ENCODE measurements around the gene HSD17B4. TPM values are rescaled to one million over a fixed set of nuclear protein-coding genes. Genes with fewer than 3 reads are reported as not detected.

The HSD17B4 gene
- total and polyA plus RNA-seq, 2 of the 13 experiments (the other 11 are each of a cell fraction or from before 2014, with no cell fraction given): 178 to 399 TPM

DNA sequence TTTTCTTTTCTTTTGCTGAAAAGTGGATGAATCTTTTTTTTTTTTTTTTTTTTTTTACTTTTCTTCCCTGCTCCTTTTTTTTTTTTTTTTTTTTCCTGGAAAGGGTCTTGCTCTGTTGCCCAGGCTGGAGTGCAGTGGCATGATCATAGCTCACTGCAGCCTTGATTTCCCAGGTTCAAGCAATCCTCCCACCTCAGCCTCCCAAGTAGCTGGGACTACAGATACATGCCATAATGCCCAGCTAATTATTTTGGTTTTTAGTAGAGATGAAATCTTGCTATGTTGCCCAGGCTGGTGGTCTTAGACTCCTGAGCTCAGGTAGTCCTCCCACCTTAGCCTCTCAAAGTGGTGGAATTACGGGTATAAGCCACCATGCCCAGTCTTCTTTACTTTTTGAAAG, 20.9 kb downstream of the HSD17B4 start:
- DNase-seq (ENCODE audit: low spot score) (no peak), ATAC-seq (no peak), FAIRE-seq (no peak)
- Histone ChIP-seq H3K79me2 (ENCODE audit: insufficient read depth, low read length) (peaks cover 37% of the 10 kb centered on the region), H3K27ac (ENCODE audit: extremely low read length, insufficient read depth, low read length) (no peak overlapping the region), H3K4me2 (ENCODE audit: low read depth, low read length) (no peak overlapping the region), H2AFZ (ENCODE audit: low read length) (no peak overlapping the region), H3K9me3 (ENCODE audit: low read length) (peaks cover 5% of the 10 kb centered on the region), H3K36me3 (replicated peaks in 1 of 2; ENCODE audit: control insufficient read depth in 1 of 2, insufficient read depth in 2 of 2, low read length in 2 of 2) (peaks cover 9 to 25% of the 10 kb centered on the region in 2 experiments), H4K20me1 (ENCODE audit: insufficient read depth, low read length) (peaks cover 4% of the 10 kb centered on the region; the same call in 1 of the 2 replicates), H3K4me3 (replicated peaks in 1 of 3; ENCODE audit: insufficient read depth in 1 of 3, low read depth in 2 of 3, low read length in 3 of 3) (no peak overlapping the region), H3K27me3 (ENCODE audit: control insufficient read depth in 1 of 2, insufficient read depth in 2 of 2, low read length in 2 of 2) (no peaks in the 10 kb centered on the region), H3K9ac (ENCODE audit: insufficient read depth, low read depth, low read length) (no peak overlapping the region), H3K4me1 (ENCODE audit: insufficient read depth, low read length) (no peaks in the 10 kb centered on the region)
- ChIA-PET CTCF (ENCODE audit: low intra/inter-chr PET ratio, low total read pairs) (no interaction called here), POLR2A (no interaction called here)
- WGBS (ENCODE audit: low lambda C conversion rate): 96% methylated on average over 1 of the region's 1 CpG
- TF ChIP-seq ZNF570 (CRISPR knock-in tag; IDR thresholded peaks at IDR 0.05; ENCODE audit: borderline replicate concordance): no peak
- TF ChIP-seq, protein P1, sequence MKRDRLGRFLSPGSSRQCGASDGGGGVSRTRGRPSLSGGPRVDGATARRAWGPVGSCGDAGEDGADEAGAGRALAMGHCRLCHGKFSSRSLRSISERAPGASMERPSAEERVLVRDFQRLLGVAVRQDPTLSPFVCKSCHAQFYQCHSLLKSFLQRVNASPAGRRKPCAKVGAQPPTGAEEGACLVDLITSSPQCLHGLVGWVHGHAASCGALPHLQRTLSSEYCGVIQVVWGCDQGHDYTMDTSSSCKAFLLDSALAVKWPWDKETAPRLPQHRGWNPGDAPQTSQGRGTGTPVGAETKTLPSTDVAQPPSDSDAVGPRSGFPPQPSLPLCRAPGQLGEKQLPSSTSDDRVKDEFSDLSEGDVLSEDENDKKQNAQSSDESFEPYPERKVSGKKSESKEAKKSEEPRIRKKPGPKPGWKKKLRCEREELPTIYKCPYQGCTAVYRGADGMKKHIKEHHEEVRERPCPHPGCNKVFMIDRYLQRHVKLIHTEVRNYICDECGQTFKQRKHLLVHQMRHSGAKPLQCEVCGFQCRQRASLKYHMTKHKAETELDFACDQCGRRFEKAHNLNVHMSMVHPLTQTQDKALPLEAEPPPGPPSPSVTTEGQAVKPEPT (CRISPR knock-in tag; IDR thresholded peaks at IDR 0.05; ENCODE audit: low read depth): no peak
- TF ChIP-seq SETDB1 (CRISPR knock-in tag; IDR thresholded peaks at IDR 0.05; ENCODE audit: borderline replicate concordance): no peak
- BruUV-seq (replicated peaks): no TSS peak
- in situ Hi-C loops (cut with HindIII; ENCODE audit: extremely low pct_ligation_motif_present, low pct_unique_long_range_greater_than_20kb) (loop anchor here (10.0 to 25.0 kb wide), 2 partner anchors 264 to 982 kb away; no protein-coding TSS in a partner anchor), intact Hi-C loops (cut with micrococcal nuclease; ENCODE audit: unreplicated experiment) (loop anchor here (5.0 kb wide), 1 partner anchor 984 kb away; no protein-coding TSS in a partner anchor)

DNA sequence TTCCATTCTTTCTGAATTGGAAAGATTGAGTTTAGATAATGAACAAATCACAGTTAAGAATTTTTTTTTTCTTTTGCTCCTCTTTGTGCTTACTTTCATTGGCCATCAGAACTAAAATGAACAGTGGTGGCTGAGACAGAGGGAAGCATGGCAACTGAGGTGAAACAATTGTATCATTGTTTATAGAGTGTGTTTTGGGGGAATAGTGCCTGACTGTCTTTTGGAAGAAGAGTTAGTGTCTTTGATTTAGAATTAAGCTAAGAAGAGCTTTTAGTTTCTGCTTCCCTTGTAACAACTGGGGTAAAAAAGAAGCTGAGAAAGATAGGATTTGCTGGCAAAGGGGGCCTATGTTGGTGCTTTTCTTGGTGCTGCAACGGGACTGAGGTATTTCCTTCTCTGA, 24.0 kb downstream of the HSD17B4 start:
- POLR2A ChIA-PET: no interaction called here
- intact Hi-C loops (cut with micrococcal nuclease; ENCODE audit: unreplicated experiment) (no loop called here), in situ Hi-C loops (cut with HindIII; ENCODE audit: extremely low pct_ligation_motif_present, low pct_unique_long_range_greater_than_20kb) (loop anchor here (10.0 kb wide), 1 partner anchor 978 kb away; no protein-coding TSS in a partner anchor)
- WGBS (ENCODE audit: low lambda C conversion rate): 96% methylated on average over 1 of the region's 1 CpG
- no peak for FAIRE-seq
- ATAC-seq: no peak
- Histone ChIP-seq H3K9ac (ENCODE audit: insufficient read depth, low read depth, low read length) (no peak overlapping the region), H3K4me2 (ENCODE audit: low read depth, low read length) (no peak overlapping the region), H3K4me3 (replicated peaks in 1 of 3; ENCODE audit: insufficient read depth in 1 of 3, low read depth in 2 of 3, low read length in 3 of 3) (no peak overlapping the region), H3K27ac (ENCODE audit: extremely low read length, insufficient read depth, low read length) (no peak overlapping the region), H4K20me1 (ENCODE audit: insufficient read depth, low read length) (no peaks in the 10 kb centered on the region; the same call in 1 of the 2 replicates), H3K79me2 (ENCODE audit: insufficient read depth, low read length) (peaks cover 8% of the 10 kb centered on the region), H3K27me3 (ENCODE audit: control insufficient read depth in 1 of 2, insufficient read depth in 2 of 2, low read length in 2 of 2) (no peaks in the 10 kb centered on the region), H3K9me3 (ENCODE audit: low read length) (no peaks in the 10 kb centered on the region), H3K4me1 (ENCODE audit: insufficient read depth, low read length) (no peaks in the 10 kb centered on the region), H2AFZ (ENCODE audit: low read length) (no peak overlapping the region), H3K36me3 (replicated peaks in 1 of 2; ENCODE audit: control insufficient read depth in 1 of 2, insufficient read depth in 2 of 2, low read length in 2 of 2) (peaks cover 7 to 30% of the 10 kb centered on the region in 2 experiments)
- no TSS peak for BruUV-seq (replicated peaks)
- no peak for DNase-seq (ENCODE audit: low spot score)
- CTCF ChIA-PET (ENCODE audit: low intra/inter-chr PET ratio, low total read pairs): no interaction called here
- TF ChIP-seq, protein P2, sequence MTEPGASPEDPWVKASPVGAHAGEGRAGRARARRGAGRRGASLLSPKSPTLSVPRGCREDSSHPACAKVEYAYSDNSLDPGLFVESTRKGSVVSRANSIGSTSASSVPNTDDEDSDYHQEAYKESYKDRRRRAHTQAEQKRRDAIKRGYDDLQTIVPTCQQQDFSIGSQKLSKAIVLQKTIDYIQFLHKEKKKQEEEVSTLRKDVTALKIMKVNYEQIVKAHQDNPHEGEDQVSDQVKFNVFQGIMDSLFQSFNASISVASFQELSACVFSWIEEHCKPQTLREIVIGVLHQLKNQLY (CRISPR knock-in tag; IDR thresholded peaks at IDR 0.05): no peak
- TF ChIP-seq, protein P3, sequence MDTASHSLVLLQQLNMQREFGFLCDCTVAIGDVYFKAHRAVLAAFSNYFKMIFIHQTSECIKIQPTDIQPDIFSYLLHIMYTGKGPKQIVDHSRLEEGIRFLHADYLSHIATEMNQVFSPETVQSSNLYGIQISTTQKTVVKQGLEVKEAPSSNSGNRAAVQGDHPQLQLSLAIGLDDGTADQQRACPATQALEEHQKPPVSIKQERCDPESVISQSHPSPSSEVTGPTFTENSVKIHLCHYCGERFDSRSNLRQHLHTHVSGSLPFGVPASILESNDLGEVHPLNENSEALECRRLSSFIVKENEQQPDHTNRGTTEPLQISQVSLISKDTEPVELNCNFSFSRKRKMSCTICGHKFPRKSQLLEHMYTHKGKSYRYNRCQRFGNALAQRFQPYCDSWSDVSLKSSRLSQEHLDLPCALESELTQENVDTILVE (CRISPR knock-in tag; IDR thresholded peaks at IDR 0.05): no peak
- TF ChIP-seq NCOR1 (IDR thresholded peaks at IDR 0.05; ENCODE audit: borderline replicate concordance, low read length) (no peak), ZNF224 (CRISPR knock-in tag; IDR thresholded peaks at IDR 0.05) (no peak)
- TF ChIP-seq, protein P4, sequence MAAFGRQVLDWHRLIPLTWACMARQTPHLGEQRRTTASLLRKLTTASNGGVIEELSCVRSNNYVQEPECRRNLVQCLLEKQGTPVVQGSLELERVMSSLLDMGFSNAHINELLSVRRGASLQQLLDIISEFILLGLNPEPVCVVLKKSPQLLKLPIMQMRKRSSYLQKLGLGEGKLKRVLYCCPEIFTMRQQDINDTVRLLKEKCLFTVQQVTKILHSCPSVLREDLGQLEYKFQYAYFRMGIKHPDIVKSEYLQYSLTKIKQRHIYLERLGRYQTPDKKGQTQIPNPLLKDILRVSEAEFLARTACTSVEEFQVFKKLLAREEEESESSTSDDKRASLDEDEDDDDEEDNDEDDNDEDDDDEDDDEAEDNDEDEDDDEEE (CRISPR knock-in tag; IDR thresholded peaks at IDR 0.05): no peak
